CD4-positive, alpha-beta T cell treated with Interferon alpha-2 for 1 hour (primary cell): ENCODE results near the gene RDH16.
"Not testable (repeated sequence)": the region's sequence is repeated elsewhere in the genome, so short reads cannot be mapped to it uniquely, and the experiment has no call there.

Source experiments
- DNase-seq, 2 donors: peaks; one replicate each; pipeline ENCODE4 v3.0.0-alpha.2; 2020 to 2022

Gene RDH16

DNA sequence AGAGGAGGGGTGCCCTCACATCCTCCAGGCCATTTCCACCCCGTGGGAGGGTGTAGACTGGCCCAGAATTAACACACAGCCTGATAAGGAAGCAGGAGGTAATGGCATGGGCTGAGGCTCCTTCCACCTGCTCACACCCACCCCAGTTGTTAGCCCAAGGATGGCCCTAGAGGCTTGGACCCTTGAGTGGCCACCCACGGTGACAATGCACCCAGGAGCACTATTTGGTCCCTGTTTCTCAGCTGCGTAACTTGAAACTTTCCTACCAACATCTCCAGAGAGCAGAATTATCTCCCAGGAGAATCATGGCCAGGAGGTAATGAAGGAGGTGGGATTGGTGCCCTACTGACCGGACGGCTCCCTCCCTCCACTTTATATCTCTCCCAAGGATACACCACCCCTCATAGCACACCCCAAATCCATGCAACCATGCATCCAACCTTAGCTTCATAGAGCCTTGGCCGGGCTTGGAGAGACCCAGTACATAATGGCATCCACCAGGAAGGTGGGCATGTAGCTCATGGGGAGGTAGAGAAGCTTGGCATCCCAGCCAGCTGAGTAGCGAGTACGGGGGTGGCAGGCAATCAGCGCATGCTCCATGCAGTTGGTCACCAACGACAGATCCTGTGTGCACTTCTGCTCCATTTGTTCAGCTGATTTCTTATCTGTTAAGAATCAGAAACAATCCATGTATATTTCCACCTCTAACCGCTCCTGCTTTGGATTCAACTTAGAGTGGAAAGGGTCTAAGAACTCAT is 5.6 kb downstream of the RDH16 start:
- no peak for DNase-seq

- DNase-seq, result no peak
These were observed 8.5 kb downstream of the RDH16 start for GRCh38 chr12:56948881-56949280.

- no peak for DNase-seq
These were observed 9.0 kb downstream of the RDH16 start for GRCh38 chr12:56948457-56948777.

GRCh38 chr12:56947633-56948456 is 9.6 kb downstream of the RDH16 start:
- DNase-seq, result no peak

DNA sequence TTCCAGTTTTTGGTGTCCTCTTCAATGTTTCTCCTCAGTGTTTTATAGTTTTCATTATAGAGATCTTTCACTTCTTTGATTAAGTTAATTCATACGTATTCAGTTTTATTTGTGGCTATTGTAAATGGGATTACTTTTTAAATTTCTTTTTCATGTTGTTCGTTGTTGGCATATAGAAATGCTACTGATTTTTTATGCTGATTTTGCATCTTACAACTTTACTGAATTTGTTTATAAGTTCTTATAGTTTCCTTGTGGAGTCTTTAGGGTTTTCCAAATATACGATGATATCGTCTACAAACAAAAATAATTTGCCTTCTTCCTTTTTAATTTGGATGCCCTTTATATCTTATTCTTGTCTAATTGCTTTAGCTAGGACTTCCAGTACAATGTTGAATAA is 13.5 kb downstream of the RDH16 start:
- no peak for DNase-seq

DNA sequence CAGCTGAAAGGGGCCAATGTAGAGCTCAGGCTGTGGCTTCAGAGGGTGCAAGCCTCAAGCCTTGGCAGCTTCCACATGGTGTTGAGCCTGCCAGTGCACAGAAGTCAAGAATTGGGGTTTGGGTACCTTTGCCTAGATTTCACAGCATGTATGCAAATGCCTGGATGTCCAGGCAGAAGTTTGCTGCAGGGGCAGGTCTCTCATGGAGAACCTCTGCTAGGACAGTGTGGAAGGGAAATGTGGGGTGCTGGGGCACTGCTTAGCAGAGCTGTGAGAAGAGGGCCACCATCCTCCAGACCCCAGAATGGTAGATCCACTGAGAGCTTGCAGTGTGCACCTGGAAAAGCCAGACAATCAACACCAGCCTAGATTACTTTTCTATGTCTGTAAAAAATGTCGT is 14.0 kb downstream of the RDH16 start:
- not testable (repeated sequence) for DNase-seq

GRCh38 chr12:56941299-56942017 is 15.9 kb downstream of the RDH16 start:
- no peak for DNase-seq

GRCh38 chr12:56940942-56941298 is 16.5 kb downstream of the RDH16 start:
- DNase-seq, result not testable (repeated sequence)

- DNase-seq, result no peak
These were observed 21.7 kb downstream of the RDH16 start for GRCh38 chr12:56935752-56936151.

DNA sequence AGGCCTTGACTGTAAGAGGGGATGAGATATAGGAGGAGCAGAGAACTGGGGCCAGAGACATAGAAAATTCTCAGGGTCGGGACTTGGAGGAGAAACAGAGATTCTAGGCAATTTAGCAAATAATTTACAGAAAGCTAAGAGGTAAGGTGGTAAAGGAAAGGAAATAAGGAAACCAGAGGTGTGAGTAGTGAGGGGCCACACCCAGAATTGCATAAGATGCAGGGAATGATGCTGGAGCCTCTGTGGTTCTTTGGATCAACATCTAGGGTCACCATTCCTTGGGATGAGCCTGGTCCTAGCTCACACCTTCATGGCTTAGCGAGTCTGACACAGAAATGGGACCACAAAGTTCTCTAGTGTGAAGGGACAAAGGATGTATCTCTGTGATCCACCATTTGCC is 22.3 kb downstream of the RDH16 start:
- no peak for DNase-seq

DNA sequence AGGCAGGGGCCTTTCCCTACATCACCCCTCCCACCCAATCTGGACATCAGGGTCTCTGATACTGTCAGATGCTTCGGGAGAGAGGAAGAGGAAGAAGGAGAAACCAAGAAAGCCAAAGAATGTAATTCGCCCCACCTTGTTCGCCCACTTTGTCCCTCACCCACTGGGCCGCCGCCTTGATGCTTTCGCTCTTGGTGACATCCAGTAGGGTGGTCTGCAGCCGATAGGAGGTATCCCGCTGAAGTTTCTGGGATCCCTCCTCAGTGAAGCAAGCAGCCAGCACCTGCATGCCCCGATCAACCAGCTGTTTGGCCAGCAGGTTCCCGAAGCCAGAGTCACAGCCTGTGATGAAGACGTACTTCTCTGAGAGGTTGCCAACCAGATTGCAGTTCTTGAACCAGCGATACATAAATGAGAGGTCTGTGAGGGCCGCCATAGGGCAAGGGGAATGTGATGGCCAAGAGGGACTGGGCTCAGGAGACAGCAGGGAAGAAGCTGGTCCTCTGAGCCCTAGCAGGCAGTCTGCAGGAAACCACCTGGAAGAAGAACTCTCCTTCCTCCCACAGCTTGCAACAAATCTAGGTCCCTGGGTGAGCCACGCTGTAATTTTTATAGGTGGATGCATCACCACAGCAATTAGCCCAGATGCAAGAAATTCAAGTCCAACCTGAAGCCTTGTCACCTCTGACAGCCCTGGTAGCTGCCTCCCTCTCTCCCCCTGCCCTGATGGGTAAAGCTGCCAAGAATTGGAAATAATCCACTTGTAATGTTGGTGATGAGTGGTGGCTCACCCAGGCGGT is 23.4 kb downstream of the RDH16 start, which contains the start of gene SDR9C7:
SDR9C7 (minus strand) TSS at position 583 of the 800 bp plus-strand sequence; CDS start at position 436, 147 bp downstream.
- no peak for DNase-seq

- DNase-seq, result no peak
These were observed 24.5 kb downstream of the RDH16 start for GRCh38 chr12:56932867-56933266.

GRCh38 chr12:56932146-56932545 is 25.3 kb downstream of the RDH16 start:
- no peak for DNase-seq

GRCh38 chr12:56931474-56931978 is 25.9 kb downstream of the RDH16 start:
- peak in 1 of 2 donors; percentile 27 for DNase-seq

GRCh38 chr12:56930241-56930640 is 27.2 kb downstream of the RDH16 start:
- no peak for DNase-seq

- DNase-seq, result no peak
These were observed 27.6 kb downstream of the RDH16 start for GRCh38 chr12:56929780-56930179.

- DNase-seq, result no peak
These were observed 29.1 kb downstream of the RDH16 start for GRCh38 chr12:56928262-56928661.

- DNase-seq, result no peak
These were observed 30.1 kb downstream of the RDH16 start for GRCh38 chr12:56927281-56927680.

- DNase-seq, result no peak
These were observed 35.4 kb downstream of the RDH16 start for GRCh38 chr12:56922031-56922430.

- DNase-seq, result no peak
These were observed 36.1 kb downstream of the RDH16 start for GRCh38 chr12:56921346-56921745.

DNA sequence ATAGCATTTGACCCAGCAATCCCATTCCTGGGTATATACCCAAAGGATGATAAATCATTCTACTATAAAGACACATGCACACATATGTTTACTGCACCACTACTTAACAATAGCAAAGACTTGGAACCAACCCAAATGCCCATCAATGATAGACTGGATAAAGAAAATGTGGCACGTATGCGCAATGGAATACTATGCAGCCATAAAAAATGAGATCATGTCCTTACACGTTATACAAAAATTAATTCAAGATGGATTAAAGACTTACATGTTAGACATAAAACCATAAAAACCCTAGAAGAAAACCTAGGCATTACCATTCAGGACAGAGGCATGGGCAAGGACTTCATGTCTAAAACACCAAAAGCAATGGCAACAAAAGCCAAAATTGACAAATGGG is 39.3 kb downstream of the RDH16 start:
- not testable (repeated sequence) for DNase-seq

GRCh38 chr12:56916996-56917333 is 40.4 kb downstream of the RDH16 start:
- no peak for DNase-seq
